ENCODE results near the gene ENTHD1. TPM values are rescaled to one million over a fixed set of nuclear protein-coding genes. Genes with fewer than 3 reads are reported as not detected.

ENTHD1 gene
- total RNA-seq, 1 experiment from 2014 or later, result not detected

DNA sequence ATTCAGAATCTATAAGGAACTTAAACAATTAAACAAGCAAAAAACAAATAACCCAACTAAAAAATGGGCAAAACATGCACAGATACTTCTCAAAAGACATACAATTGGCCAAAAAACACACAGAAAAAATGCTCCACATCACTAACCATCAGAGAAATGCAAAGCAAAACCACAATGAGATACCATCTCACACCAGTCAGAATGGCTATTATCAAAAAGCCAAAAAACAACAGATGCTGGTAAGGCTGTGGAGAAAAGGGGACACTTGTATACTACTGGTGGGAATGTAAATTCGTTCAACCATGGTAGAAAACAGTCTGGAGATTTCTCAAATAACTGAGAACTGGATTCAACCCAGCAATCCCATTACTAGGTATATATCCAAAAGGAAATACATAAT is 24.8 kb downstream of the ENTHD1 start:
- Histone ChIP-seq H2BK12ac (ENCODE audit: insufficient read length, low read depth, low read length) (no peak overlapping the region), H2BK5ac (ENCODE audit: insufficient read length, low read length) (no peak overlapping the region), H3K23me2 (ENCODE audit: insufficient read length, low read depth, low read length, poor library complexity, severe bottlenecking) (no peaks in the 10 kb centered on the region), H3K27me3 (ENCODE audit: insufficient read depth, low read length) (no peaks in the 10 kb centered on the region), H3K14ac (ENCODE audit: insufficient read depth, low read length) (no peak overlapping the region), H3K27ac (ENCODE audit: insufficient read length, low read depth, low read length) (no peak overlapping the region), H4K5ac (ENCODE audit: insufficient read length, low read depth, low read length) (no peak overlapping the region), H3K18ac (ENCODE audit: insufficient read length, low read depth, low read length) (no peak overlapping the region), H3K4me2 (ENCODE audit: insufficient read depth, insufficient read length, low read length) (no peak overlapping the region), H2AFZ (ENCODE audit: low read length) (no peak overlapping the region), H2BK120ac (ENCODE audit: low read depth, low read length, poor library complexity, severe bottlenecking) (no peak overlapping the region), H2BK15ac (ENCODE audit: low read depth, low read length) (no peak overlapping the region), H3K56ac (ENCODE audit: insufficient read length, low read depth, low read length) (no peak overlapping the region), H3K4ac (ENCODE audit: low read depth, low read length) (no peak overlapping the region), H4K20me1 (ENCODE audit: control insufficient read depth, insufficient read depth, insufficient read length) (no peaks in the 10 kb centered on the region), H3K4me1 (ENCODE audit: insufficient read depth, low read length) (no peaks in the 10 kb centered on the region), H3K79me2 (ENCODE audit: insufficient read depth, low read length) (no peaks in the 10 kb centered on the region), H4K8ac (replicated peaks; ENCODE audit: insufficient read length, low read depth, low read length) (no peak overlapping the region), H3T11ph (ENCODE audit: low read length) (no peak overlapping the region), H2AK5ac (ENCODE audit: insufficient read length, low read length) (no peak overlapping the region), H2BK20ac (ENCODE audit: low read depth, low read length, poor library complexity, severe bottlenecking) (no peak overlapping the region), H3K79me1 (ENCODE audit: insufficient read depth, low read depth, low read length, poor library complexity, severe bottlenecking) (no peaks in the 10 kb centered on the region), H3K23ac (ENCODE audit: insufficient read length, low read depth, low read length) (no peak overlapping the region), H3K9ac (ENCODE audit: extremely low read depth, insufficient read length, low read length) (no peak overlapping the region), H3K9me3 (ENCODE audit: control insufficient read depth, low read depth, low read length) (no peaks in the 10 kb centered on the region), H4K91ac (ENCODE audit: insufficient read length, low read depth, low read length) (no peak overlapping the region)
- Mint-ChIP-seq H3K9me3 (no peaks in the 10 kb centered on the region), H3K27ac (no peak overlapping the region), H3K4me1 (peaks cover 0 to under 1% of the 10 kb centered on the region in 2 experiments; a peak in 1 of 4 replicates), H3K36me3 (ENCODE audit: insufficient read depth in 1 of 3, low read depth in 3 of 3) (no peaks in the 10 kb centered on the region), H3K27me3 (ENCODE audit: low read depth) (peaks cover 17% of the 10 kb centered on the region), H3K4me3 (no peak overlapping the region)
- TF ChIP-seq, protein P1, sequence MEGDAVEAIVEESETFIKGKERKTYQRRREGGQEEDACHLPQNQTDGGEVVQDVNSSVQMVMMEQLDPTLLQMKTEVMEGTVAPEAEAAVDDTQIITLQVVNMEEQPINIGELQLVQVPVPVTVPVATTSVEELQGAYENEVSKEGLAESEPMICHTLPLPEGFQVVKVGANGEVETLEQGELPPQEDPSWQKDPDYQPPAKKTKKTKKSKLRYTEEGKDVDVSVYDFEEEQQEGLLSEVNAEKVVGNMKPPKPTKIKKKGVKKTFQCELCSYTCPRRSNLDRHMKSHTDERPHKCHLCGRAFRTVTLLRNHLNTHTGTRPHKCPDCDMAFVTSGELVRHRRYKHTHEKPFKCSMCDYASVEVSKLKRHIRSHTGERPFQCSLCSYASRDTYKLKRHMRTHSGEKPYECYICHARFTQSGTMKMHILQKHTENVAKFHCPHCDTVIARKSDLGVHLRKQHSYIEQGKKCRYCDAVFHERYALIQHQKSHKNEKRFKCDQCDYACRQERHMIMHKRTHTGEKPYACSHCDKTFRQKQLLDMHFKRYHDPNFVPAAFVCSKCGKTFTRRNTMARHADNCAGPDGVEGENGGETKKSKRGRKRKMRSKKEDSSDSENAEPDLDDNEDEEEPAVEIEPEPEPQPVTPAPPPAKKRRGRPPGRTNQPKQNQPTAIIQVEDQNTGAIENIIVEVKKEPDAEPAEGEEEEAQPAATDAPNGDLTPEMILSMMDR (conservative IDR thresholded peaks at IDR 0.05), result no peak
- DNase-seq, result no peak
- WGBS (ENCODE audit: extremely low coverage, insufficient read length, low lambda C conversion rate), result no CpG with 5 or more reads among the region's 1 CpG
